ENCODE results near the gene CEP162.
"Not testable (repeated sequence)": the region's sequence is repeated elsewhere in the genome, so short reads cannot be mapped to it uniquely, and the experiment has no call there.

The CEP162 gene

GRCh38 chr6:84095156-84095555 is 132.3 kb downstream of the CEP162 start:
- no peak overlapping the region for H3K27ac ChIP-seq (ENCODE audit: insufficient read depth, low read depth, low read length, poor library complexity, severe bottlenecking)
- no peak overlapping the region for H3K4me3 ChIP-seq (ENCODE audit: insufficient read depth, low read depth, low read length)
- H3K4me1 ChIP-seq (ENCODE audit: control insufficient read depth, insufficient read depth, low read length) = no peaks in the 10 kb centered on the region
- H3K27me3 ChIP-seq (ENCODE audit: control insufficient read depth, insufficient read depth, low read length, poor library complexity, severe bottlenecking) = no peaks in the 10 kb centered on the region
- H3K36me3 ChIP-seq (ENCODE audit: control insufficient read depth, insufficient read depth, low read length) = no peaks in the 10 kb centered on the region
- H3K9me3 ChIP-seq (ENCODE audit: control insufficient read depth, low read length) = no peaks in the 10 kb centered on the region

- no peak overlapping the region for H3K27ac ChIP-seq (ENCODE audit: insufficient read depth, low read depth, low read length, poor library complexity, severe bottlenecking)
- WGBS, 2 experiments = 85 to 95% methylated on average over 3 to 4 of the region's 4 CpGs
- H3K9me3 ChIP-seq (ENCODE audit: control insufficient read depth, low read length) = no peaks in the 10 kb centered on the region
- H3K4me1 ChIP-seq (ENCODE audit: control insufficient read depth, insufficient read depth, low read length) = no peaks in the 10 kb centered on the region
- no peaks in the 10 kb centered on the region for H3K27me3 ChIP-seq (ENCODE audit: control insufficient read depth, insufficient read depth, low read length, poor library complexity, severe bottlenecking)
- no peaks in the 10 kb centered on the region for H3K36me3 ChIP-seq (ENCODE audit: control insufficient read depth, insufficient read depth, low read length)
- no peak overlapping the region for H3K4me3 ChIP-seq (ENCODE audit: insufficient read depth, low read depth, low read length)
Measured at GRCh38 chr6:84093441-84094435, 133.7 kb downstream of the CEP162 start.

- H3K27ac ChIP-seq (ENCODE audit: insufficient read depth, low read depth, low read length, poor library complexity, severe bottlenecking) = no peak overlapping the region
- H3K36me3 ChIP-seq (ENCODE audit: control insufficient read depth, insufficient read depth, low read length) = no peaks in the 10 kb centered on the region
- 81 to 100% methylated on average over 3 of the region's 3 CpGs for WGBS, 2 experiments
- no peaks in the 10 kb centered on the region for H3K4me1 ChIP-seq (ENCODE audit: control insufficient read depth, insufficient read depth, low read length)
- no peaks in the 10 kb centered on the region for H3K27me3 ChIP-seq (ENCODE audit: control insufficient read depth, insufficient read depth, low read length, poor library complexity, severe bottlenecking)
- no peaks in the 10 kb centered on the region for H3K9me3 ChIP-seq (ENCODE audit: control insufficient read depth, low read length)
- no peak overlapping the region for H3K4me3 ChIP-seq (ENCODE audit: insufficient read depth, low read depth, low read length)
Measured at GRCh38 chr6:84089552-84089951, 137.9 kb downstream of the CEP162 start.

- no peaks in the 10 kb centered on the region for H3K36me3 ChIP-seq (ENCODE audit: control insufficient read depth, insufficient read depth, low read length)
- no peaks in the 10 kb centered on the region for H3K9me3 ChIP-seq (ENCODE audit: control insufficient read depth, low read length)
- H3K4me1 ChIP-seq (ENCODE audit: control insufficient read depth, insufficient read depth, low read length) = no peaks in the 10 kb centered on the region
- no peak overlapping the region for H3K4me3 ChIP-seq (ENCODE audit: insufficient read depth, low read depth, low read length)
- H3K27me3 ChIP-seq (ENCODE audit: control insufficient read depth, insufficient read depth, low read length, poor library complexity, severe bottlenecking) = no peaks in the 10 kb centered on the region
- H3K27ac ChIP-seq (ENCODE audit: insufficient read depth, low read depth, low read length, poor library complexity, severe bottlenecking) = no peak overlapping the region
- WGBS, 2 experiments = 91 to 94% methylated on average over 4 of the region's 4 CpGs
Measured at GRCh38 chr6:84089081-84089480, 138.4 kb downstream of the CEP162 start.

GRCh38 chr6:84086545-84087429 is 140.7 kb downstream of the CEP162 start:
- H3K9me3 ChIP-seq (ENCODE audit: control insufficient read depth, low read length) = no peaks in the 10 kb centered on the region
- WGBS, 2 experiments = 72 to 76% methylated on average over 6 of the region's 6 CpGs
- H3K4me3 ChIP-seq (ENCODE audit: insufficient read depth, low read depth, low read length) = no peak overlapping the region
- H3K4me1 ChIP-seq (ENCODE audit: control insufficient read depth, insufficient read depth, low read length) = peaks cover 7% of the 10 kb centered on the region
- no peaks in the 10 kb centered on the region for H3K36me3 ChIP-seq (ENCODE audit: control insufficient read depth, insufficient read depth, low read length)
- H3K27me3 ChIP-seq (ENCODE audit: control insufficient read depth, insufficient read depth, low read length, poor library complexity, severe bottlenecking) = no peaks in the 10 kb centered on the region
- H3K27ac ChIP-seq (ENCODE audit: insufficient read depth, low read depth, low read length, poor library complexity, severe bottlenecking) = no peak overlapping the region

GRCh38 chr6:84086056-84086455 is 141.4 kb downstream of the CEP162 start:
- 100% methylated on average over 1 of the region's 1 CpG; no CpG with 5 or more reads in 1 of the 2 experiments for whole genome bisulfite sequencing, 2 experiments
- Histone ChIP-seq H3K27ac (ENCODE audit: insufficient read depth, low read depth, low read length, poor library complexity, severe bottlenecking) (no peak overlapping the region), H3K27me3 (ENCODE audit: control insufficient read depth, insufficient read depth, low read length, poor library complexity, severe bottlenecking) (no peaks in the 10 kb centered on the region), H3K9me3 (ENCODE audit: control insufficient read depth, low read length) (no peaks in the 10 kb centered on the region), H3K4me3 (ENCODE audit: insufficient read depth, low read depth, low read length) (no peak overlapping the region), H3K4me1 (ENCODE audit: control insufficient read depth, insufficient read depth, low read length) (peaks cover 7% of the 10 kb centered on the region), H3K36me3 (ENCODE audit: control insufficient read depth, insufficient read depth, low read length) (no peaks in the 10 kb centered on the region)

- not testable (repeated sequence) for H3K27ac ChIP-seq (ENCODE audit: insufficient read depth, low read depth, low read length, poor library complexity, severe bottlenecking); H3K36me3 ChIP-seq (ENCODE audit: control insufficient read depth, insufficient read depth, low read length); H3K27me3 ChIP-seq (ENCODE audit: control insufficient read depth, insufficient read depth, low read length, poor library complexity, severe bottlenecking); H3K9me3 ChIP-seq (ENCODE audit: control insufficient read depth, low read length); H3K4me1 ChIP-seq (ENCODE audit: control insufficient read depth, insufficient read depth, low read length); H3K4me3 ChIP-seq (ENCODE audit: insufficient read depth, low read depth, low read length)
Measured at GRCh38 chr6:84084705-84085104, 142.7 kb downstream of the CEP162 start.

- Histone ChIP-seq H3K4me1 (ENCODE audit: control insufficient read depth, insufficient read depth, low read length) (peaks cover 9% of the 10 kb centered on the region), H3K27ac (ENCODE audit: insufficient read depth, low read depth, low read length, poor library complexity, severe bottlenecking) (peak overlapping the region; percentile 79), H3K4me3 (ENCODE audit: insufficient read depth, low read depth, low read length) (no peak overlapping the region), H3K27me3 (ENCODE audit: control insufficient read depth, insufficient read depth, low read length, poor library complexity, severe bottlenecking) (no peaks in the 10 kb centered on the region), H3K9me3 (ENCODE audit: control insufficient read depth, low read length) (no peaks in the 10 kb centered on the region), H3K36me3 (ENCODE audit: control insufficient read depth, insufficient read depth, low read length) (no peaks in the 10 kb centered on the region)
- WGBS, 2 experiments = 65 to 67% methylated on average over 11 of the region's 11 CpGs
Measured at GRCh38 chr6:84082689-84083265, 144.7 kb downstream of the CEP162 start.

GRCh38 chr6:84081222-84081621 is 146.2 kb downstream of the CEP162 start:
- 90 to 91% methylated on average over 1 to 2 of the region's 2 CpGs for WGBS, 2 experiments
- Histone ChIP-seq H3K36me3 (ENCODE audit: control insufficient read depth, insufficient read depth, low read length) (no peaks in the 10 kb centered on the region), H3K9me3 (ENCODE audit: control insufficient read depth, low read length) (no peaks in the 10 kb centered on the region), H3K4me1 (ENCODE audit: control insufficient read depth, insufficient read depth, low read length) (peaks cover 9% of the 10 kb centered on the region), H3K4me3 (ENCODE audit: insufficient read depth, low read depth, low read length) (no peak overlapping the region), H3K27ac (ENCODE audit: insufficient read depth, low read depth, low read length, poor library complexity, severe bottlenecking) (no peak overlapping the region), H3K27me3 (ENCODE audit: control insufficient read depth, insufficient read depth, low read length, poor library complexity, severe bottlenecking) (no peaks in the 10 kb centered on the region)

- Histone ChIP-seq H3K36me3 (ENCODE audit: control insufficient read depth, insufficient read depth, low read length) (no peaks in the 10 kb centered on the region), H3K27ac (ENCODE audit: insufficient read depth, low read depth, low read length, poor library complexity, severe bottlenecking) (no peak overlapping the region), H3K4me3 (ENCODE audit: insufficient read depth, low read depth, low read length) (no peak overlapping the region), H3K9me3 (ENCODE audit: control insufficient read depth, low read length) (no peaks in the 10 kb centered on the region), H3K4me1 (ENCODE audit: control insufficient read depth, insufficient read depth, low read length) (peaks cover 9% of the 10 kb centered on the region), H3K27me3 (ENCODE audit: control insufficient read depth, insufficient read depth, low read length, poor library complexity, severe bottlenecking) (no peaks in the 10 kb centered on the region)
- 59 to 61% methylated on average over 1 of the region's 1 CpG for WGBS, 2 experiments
Measured at GRCh38 chr6:84078335-84078734, 149.1 kb downstream of the CEP162 start.
